ENCODE results near the gene MTAP.

GRCh38 chr9:21864505-21864904 lies 62.1 kb downstream of the MTAP start:
- TF ChIP-seq CTCF (optimal IDR thresholded peaks at IDR 0.05 in 1 of 3, IDR thresholded peaks at IDR 0.05 in 1 of 3, conservative IDR thresholded peaks at IDR 0.05 in 1 of 3; ENCODE audit: extremely low read depth in 1 of 3, insufficient read depth in 2 of 3, low read length in 3 of 3) (no peak), EZH2 (IDR thresholded peaks at IDR 0.05; ENCODE audit: low read length) (no peak)
